ENCODE measurements around the gene METTL13.

The METTL13 gene

GRCh38 chr1:171781176-171781875, at the start of gene METTL13:
Gene METTL13 (plus strand): TSS chr1:171781660. CDS start chr1:171781968, 308 bp downstream.
- peak; percentile 97 to 98 for DNase-seq

- DNase-seq = no peak
Measured at GRCh38 chr1:171736196-171736595, 45.3 kb upstream of the METTL13 start.

GRCh38 chr1:171738911-171739310, 42.5 kb upstream of the METTL13 start:
- DNase-seq = no peak

GRCh38 chr1:171739656-171740055, 41.8 kb upstream of the METTL13 start:
- DNase-seq = no peak

- no peak for DNase-seq
Measured at GRCh38 chr1:171740356-171740863, 41.0 kb upstream of the METTL13 start.

GRCh38 chr1:171740987-171741871, 40.2 kb upstream of the METTL13 start:
- peak; percentile 40 to 51 for DNase-seq

- DNase-seq = peak; percentile 89 to 90
Measured at GRCh38 chr1:171741872-171742576, 39.4 kb upstream of the METTL13 start, which contains the start of gene VAMP4. Gene VAMP4 (minus strand): TSS chr1:171742065. CDS start chr1:171738414, 3,651 bp downstream.

- DNase-seq = peak; percentile 25 to 39
Measured at GRCh38 chr1:171742577-171742922, 38.9 kb upstream of the METTL13 start.

GRCh38 chr1:171743081-171743870, 38.2 kb upstream of the METTL13 start:
- no peak for DNase-seq

GRCh38 chr1:171744986-171745385, 36.5 kb upstream of the METTL13 start:
- DNase-seq = no peak

- no peak for DNase-seq
Measured at GRCh38 chr1:171748651-171749050, 32.8 kb upstream of the METTL13 start.

- peak in 1 of 2 donors; percentile 19 for DNase-seq
Measured at GRCh38 chr1:171751221-171751620, 30.2 kb upstream of the METTL13 start.

GRCh38 chr1:171753182-171753581, 28.3 kb upstream of the METTL13 start:
- DNase-seq = no peak

- no peak for DNase-seq
Measured at GRCh38 chr1:171753685-171754352, 27.6 kb upstream of the METTL13 start.

- no peak for DNase-seq
Measured at GRCh38 chr1:171754353-171754705, 27.1 kb upstream of the METTL13 start.

GRCh38 chr1:171754971-171755370, 26.5 kb upstream of the METTL13 start:
- no peak for DNase-seq

- DNase-seq = no peak
Measured at GRCh38 chr1:171756856-171757255, 24.6 kb upstream of the METTL13 start.

- DNase-seq = no peak
Measured at GRCh38 chr1:171758011-171758410, 23.4 kb upstream of the METTL13 start.

GRCh38 chr1:171762143-171762563, 19.3 kb upstream of the METTL13 start:
- DNase-seq = no peak

GRCh38 chr1:171763764-171764163, 17.7 kb upstream of the METTL13 start:
- DNase-seq = no peak

- DNase-seq = no peak
Measured at GRCh38 chr1:171769171-171769570, 12.3 kb upstream of the METTL13 start.

- DNase-seq = no peak
Measured at GRCh38 chr1:171769754-171770153, 11.7 kb upstream of the METTL13 start.
